ENCODE measurements around the gene PPP2R3C. TPM values are rescaled to one million over a fixed set of nuclear protein-coding genes. Genes with fewer than 3 reads are reported as not detected.

PPP2R3C gene
- total RNA-seq, 1 donor from 2014 or later = 26.5 TPM

- peaks cover 12% of the 10 kb centered on the region for H3K36me3 ChIP-seq
- intact Hi-C loops (cut with micrococcal nuclease) = loop anchor here (5.0 kb wide), 2 partner anchors 76 to 276 kb away; no protein-coding TSS in a partner anchor
- DNase-seq = no peak
These were observed 19.2 kb upstream of the PPP2R3C start for GRCh38 chr14:35140718-35141581.

GRCh38 chr14:35138585-35138984 is 16.8 kb upstream of the PPP2R3C start:
- Histone ChIP-seq H3K27ac (replicated peaks) (no peak overlapping the region), H3K36me3 (peaks cover 17% of the 10 kb centered on the region), H3K4me1 (peaks cover 14% of the 10 kb centered on the region), H3K27me3 (ENCODE audit: low read depth) (no peaks in the 10 kb centered on the region), H3K9me3 (replicated peaks) (no peaks in the 10 kb centered on the region), H3K4me3 (no peak overlapping the region)
- DNase-seq = no peak
- no peak for TF ChIP-seq CTCF (IDR thresholded peaks at IDR 0.05; ENCODE audit: borderline replicate concordance)
- intact Hi-C loops (cut with micrococcal nuclease) = no loop called here

More at GRCh38 chr14:35140718-35141581, 19.2 kb upstream of the PPP2R3C start:
- Histone ChIP-seq H3K27ac (replicated peaks) (no peak overlapping the region), H3K9me3 (replicated peaks) (no peaks in the 10 kb centered on the region), H3K4me3 (no peak overlapping the region), H3K4me1 (no peaks in the 10 kb centered on the region), H3K27me3 (ENCODE audit: low read depth) (no peaks in the 10 kb centered on the region)
- peak; percentile 65 for TF ChIP-seq CTCF (IDR thresholded peaks at IDR 0.05; ENCODE audit: borderline replicate concordance)

GRCh38 chr14:35134329-35135123 is 12.7 kb upstream of the PPP2R3C start:
- intact Hi-C loops (cut with micrococcal nuclease) = no loop called here
- Histone ChIP-seq H3K9me3 (replicated peaks) (peaks cover 8% of the 10 kb centered on the region), H3K27me3 (ENCODE audit: low read depth) (no peaks in the 10 kb centered on the region), H3K27ac (replicated peaks) (no peak overlapping the region), H3K36me3 (peaks cover 17% of the 10 kb centered on the region), H3K4me3 (no peak overlapping the region), H3K4me1 (peaks cover 14% of the 10 kb centered on the region)
- DNase-seq = no peak
- no peak for TF ChIP-seq CTCF (IDR thresholded peaks at IDR 0.05; ENCODE audit: borderline replicate concordance)

GRCh38 chr14:35133542-35134328 is 11.9 kb upstream of the PPP2R3C start:
- peaks cover 14% of the 10 kb centered on the region for H3K4me1 ChIP-seq
- peaks cover 8% of the 10 kb centered on the region for H3K9me3 ChIP-seq (replicated peaks)
- TF ChIP-seq CTCF (IDR thresholded peaks at IDR 0.05; ENCODE audit: borderline replicate concordance) = no peak
- peaks cover 17% of the 10 kb centered on the region for H3K36me3 ChIP-seq
- intact Hi-C loops (cut with micrococcal nuclease) = no loop called here
- DNase-seq = no peak
- no peak overlapping the region for H3K4me3 ChIP-seq
- H3K27me3 ChIP-seq (ENCODE audit: low read depth) = no peaks in the 10 kb centered on the region
- no peak overlapping the region for H3K27ac ChIP-seq (replicated peaks)

- H3K9me3 ChIP-seq (replicated peaks) = no peaks in the 10 kb centered on the region
- DNase-seq = no peak
- H3K27me3 ChIP-seq (ENCODE audit: low read depth) = no peaks in the 10 kb centered on the region
- no peak overlapping the region for H3K4me3 ChIP-seq
- H3K27ac ChIP-seq (replicated peaks) = no peak overlapping the region
- intact Hi-C loops (cut with micrococcal nuclease) = no loop called here
- peaks cover 8% of the 10 kb centered on the region for H3K36me3 ChIP-seq
- no peak for TF ChIP-seq CTCF (IDR thresholded peaks at IDR 0.05; ENCODE audit: borderline replicate concordance)
- peaks cover 38% of the 10 kb centered on the region for H3K4me1 ChIP-seq
These were observed 2.3 kb upstream of the PPP2R3C start for GRCh38 chr14:35124127-35124526.
